GM12878 (cell line): ENCODE results near the gene ARHGEF10L. TPM values are rescaled to one million over a fixed set of nuclear protein-coding genes. Genes with fewer than 3 reads are reported as not detected.

Source experiments
- BRCA1 ChIP-seq: IDR thresholded peaks from 2 replicates; pipeline ENCODE4 v1.6.1; 2011; ENCODE audit warnings: low read depth, low read length, improper control_type of control experiment
- CHD4 ChIP-seq: fragments of 200-600 bp; sonication (generic); IDR thresholded peaks from 2 replicates; pipeline ENCODE4 v1.6.1; 2016; ENCODE audit warnings: mild to moderate bottlenecking
- ETV6 ChIP-seq, 2 experiments: fragments of 450-650 bp in 1 of 2; IDR thresholded peaks in 1 of 2; conservative IDR thresholded peaks in 1 of 2; 2 replicates each; pipeline ENCODE4 v1.6.1; 2014; ENCODE audit warnings: antibody characterized with exemption in 1 of 2, borderline replicate concordance in 1 of 2, low read depth in 1 of 2, mild to moderate bottlenecking in 1 of 2, moderate library complexity in 1 of 2
- EZH2 ChIP-seq: IDR thresholded peaks from 2 replicates; pipeline ENCODE4 v1.6.1; 2012; ENCODE audit warnings: low read depth, mild to moderate bottlenecking, control low read depth, inconsistent platforms, low read length, borderline replicate concordance; ENCODE audit not compliant: control insufficient read depth
- NKRF ChIP-seq: fragments of 450-650 bp; conservative IDR thresholded peaks from 2 replicates; pipeline ENCODE4 v1.6.1; 2017; ENCODE audit warnings: mild to moderate bottlenecking, moderate library complexity
- RCOR1 ChIP-seq: conservative IDR thresholded peaks from 2 replicates; pipeline ENCODE4 v1.6.1; 2012; ENCODE audit warnings: low read depth, low read length, improper control_type of control experiment
- ZNF217 ChIP-seq: fragments of 450-650 bp; IDR thresholded peaks from 2 replicates; pipeline ENCODE4 v1.6.1; 2017; ENCODE audit warnings: antibody characterized with exemption, mild to moderate bottlenecking
- ZZZ3 ChIP-seq: IDR thresholded peaks from 2 replicates; pipeline ENCODE4 v1.6.1; 2011; ENCODE audit warnings: low read depth; ENCODE audit not compliant: control insufficient read depth, insufficient read length
- polyA plus RNA-seq, 11 experiments: library from polyadenylated mRNA; depleted of rRNA in 4 of 11; unstranded in 6 of 11; stranded (reverse) in 5 of 11; fragments of >200 nt; fragmentation: Nextera tagmentation in 4 of 11; fragmentation: Illumina TruSeq in 1 of 11; extraction: Ambion mirVana in 4 of 11; extraction: Trizol in 1 of 11; gene quantifications; 1 replicate in 1 of 11; 2 replicates in 10 of 11; pipeline versions ENCODE4 v1.2.1 to v1.2.3, GENCODE V29; 2011 to 2016; ENCODE audit warnings: inconsistent platforms in 2 of 11, missing spikeins in 2 of 11, low read depth in 1 of 11
- total RNA-seq, 4 experiments: library from RNA; depleted of rRNA in 3 of 4; stranded (reverse); fragments of >200 nt in 3 of 4; fragmentation: Illumina TruSeq in 1 of 4; extraction: Trizol in 1 of 4; gene quantifications; 2 replicates each; pipeline versions ENCODE4 v1.2.1 to v1.2.3, GENCODE V29; 2013 to 2021
- TF ChIP-seq, protein P1 (sequence below): fragments of 450-650 bp; IDR thresholded peaks from 2 replicates; pipeline ENCODE4 v1.6.1; 2017; ENCODE audit warnings: mild to moderate bottlenecking, moderate library complexity
- TF ChIP-seq, protein P2 (sequence below): IDR thresholded peaks from 2 replicates; pipeline ENCODE4 v1.6.1; 2012; ENCODE audit warnings: low read depth, low read length, improper control_type of control experiment
- TF ChIP-seq, protein P3 (sequence below): IDR thresholded peaks from 2 replicates; pipeline ENCODE4 v1.6.1; 2012; ENCODE audit warnings: low read length, inconsistent platforms
- TF ChIP-seq, protein P4 (sequence below): fragments of 150-350 bp; IDR thresholded peaks from 2 replicates; pipeline ENCODE4 v1.6.1; 2016; ENCODE audit warnings: low read depth, low read length

The ARHGEF10L gene
- total and polyA plus RNA-seq, 10 of the 15 experiments (the other 5 are each of a cell fraction or from before 2014, with no cell fraction given), result 0.05 to 0.94 (median 0.28) TPM; not detected in 2

GRCh38 chr1:17615959-17616358, 76.5 kb downstream of the ARHGEF10L start (continued):
- TF ChIP-seq, protein P1, sequence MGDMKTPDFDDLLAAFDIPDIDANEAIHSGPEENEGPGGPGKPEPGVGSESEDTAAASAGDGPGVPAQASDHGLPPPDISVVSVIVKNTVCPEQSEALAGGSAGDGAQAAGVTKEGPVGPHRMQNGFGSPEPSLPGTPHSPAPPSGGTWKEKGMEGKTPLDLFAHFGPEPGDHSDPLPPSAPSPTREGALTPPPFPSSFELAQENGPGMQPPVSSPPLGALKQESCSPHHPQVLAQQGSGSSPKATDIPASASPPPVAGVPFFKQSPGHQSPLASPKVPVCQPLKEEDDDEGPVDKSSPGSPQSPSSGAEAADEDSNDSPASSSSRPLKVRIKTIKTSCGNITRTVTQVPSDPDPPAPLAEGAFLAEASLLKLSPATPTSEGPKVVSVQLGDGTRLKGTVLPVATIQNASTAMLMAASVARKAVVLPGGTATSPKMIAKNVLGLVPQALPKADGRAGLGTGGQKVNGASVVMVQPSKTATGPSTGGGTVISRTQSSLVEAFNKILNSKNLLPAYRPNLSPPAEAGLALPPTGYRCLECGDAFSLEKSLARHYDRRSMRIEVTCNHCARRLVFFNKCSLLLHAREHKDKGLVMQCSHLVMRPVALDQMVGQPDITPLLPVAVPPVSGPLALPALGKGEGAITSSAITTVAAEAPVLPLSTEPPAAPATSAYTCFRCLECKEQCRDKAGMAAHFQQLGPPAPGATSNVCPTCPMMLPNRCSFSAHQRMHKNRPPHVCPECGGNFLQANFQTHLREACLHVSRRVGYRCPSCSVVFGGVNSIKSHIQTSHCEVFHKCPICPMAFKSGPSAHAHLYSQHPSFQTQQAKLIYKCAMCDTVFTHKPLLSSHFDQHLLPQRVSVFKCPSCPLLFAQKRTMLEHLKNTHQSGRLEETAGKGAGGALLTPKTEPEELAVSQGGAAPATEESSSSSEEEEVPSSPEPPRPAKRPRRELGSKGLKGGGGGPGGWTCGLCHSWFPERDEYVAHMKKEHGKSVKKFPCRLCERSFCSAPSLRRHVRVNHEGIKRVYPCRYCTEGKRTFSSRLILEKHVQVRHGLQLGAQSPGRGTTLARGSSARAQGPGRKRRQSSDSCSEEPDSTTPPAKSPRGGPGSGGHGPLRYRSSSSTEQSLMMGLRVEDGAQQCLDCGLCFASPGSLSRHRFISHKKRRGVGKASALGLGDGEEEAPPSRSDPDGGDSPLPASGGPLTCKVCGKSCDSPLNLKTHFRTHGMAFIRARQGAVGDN, result no peak
- TF ChIP-seq EZH2 (no peak), ETV6 (conservative IDR thresholded peaks at IDR 0.05 in 1 of 2, IDR thresholded peaks at IDR 0.05 in 1 of 2; ENCODE audit: borderline replicate concordance in 1 of 2, low read depth in 1 of 2) (no peak), NKRF (no peak), BRCA1 (no peak), ZNF217 (no peak), ZZZ3 (no peak), CHD4 (no peak), RCOR1 (no peak)
- TF ChIP-seq, protein P2, sequence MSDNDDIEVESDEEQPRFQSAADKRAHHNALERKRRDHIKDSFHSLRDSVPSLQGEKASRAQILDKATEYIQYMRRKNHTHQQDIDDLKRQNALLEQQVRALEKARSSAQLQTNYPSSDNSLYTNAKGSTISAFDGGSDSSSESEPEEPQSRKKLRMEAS, result no peak
- TF ChIP-seq, protein P3, sequence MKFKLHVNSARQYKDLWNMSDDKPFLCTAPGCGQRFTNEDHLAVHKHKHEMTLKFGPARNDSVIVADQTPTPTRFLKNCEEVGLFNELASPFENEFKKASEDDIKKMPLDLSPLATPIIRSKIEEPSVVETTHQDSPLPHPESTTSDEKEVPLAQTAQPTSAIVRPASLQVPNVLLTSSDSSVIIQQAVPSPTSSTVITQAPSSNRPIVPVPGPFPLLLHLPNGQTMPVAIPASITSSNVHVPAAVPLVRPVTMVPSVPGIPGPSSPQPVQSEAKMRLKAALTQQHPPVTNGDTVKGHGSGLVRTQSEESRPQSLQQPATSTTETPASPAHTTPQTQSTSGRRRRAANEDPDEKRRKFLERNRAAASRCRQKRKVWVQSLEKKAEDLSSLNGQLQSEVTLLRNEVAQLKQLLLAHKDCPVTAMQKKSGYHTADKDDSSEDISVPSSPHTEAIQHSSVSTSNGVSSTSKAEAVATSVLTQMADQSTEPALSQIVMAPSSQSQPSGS, result no peak
- TF ChIP-seq, protein P4, sequence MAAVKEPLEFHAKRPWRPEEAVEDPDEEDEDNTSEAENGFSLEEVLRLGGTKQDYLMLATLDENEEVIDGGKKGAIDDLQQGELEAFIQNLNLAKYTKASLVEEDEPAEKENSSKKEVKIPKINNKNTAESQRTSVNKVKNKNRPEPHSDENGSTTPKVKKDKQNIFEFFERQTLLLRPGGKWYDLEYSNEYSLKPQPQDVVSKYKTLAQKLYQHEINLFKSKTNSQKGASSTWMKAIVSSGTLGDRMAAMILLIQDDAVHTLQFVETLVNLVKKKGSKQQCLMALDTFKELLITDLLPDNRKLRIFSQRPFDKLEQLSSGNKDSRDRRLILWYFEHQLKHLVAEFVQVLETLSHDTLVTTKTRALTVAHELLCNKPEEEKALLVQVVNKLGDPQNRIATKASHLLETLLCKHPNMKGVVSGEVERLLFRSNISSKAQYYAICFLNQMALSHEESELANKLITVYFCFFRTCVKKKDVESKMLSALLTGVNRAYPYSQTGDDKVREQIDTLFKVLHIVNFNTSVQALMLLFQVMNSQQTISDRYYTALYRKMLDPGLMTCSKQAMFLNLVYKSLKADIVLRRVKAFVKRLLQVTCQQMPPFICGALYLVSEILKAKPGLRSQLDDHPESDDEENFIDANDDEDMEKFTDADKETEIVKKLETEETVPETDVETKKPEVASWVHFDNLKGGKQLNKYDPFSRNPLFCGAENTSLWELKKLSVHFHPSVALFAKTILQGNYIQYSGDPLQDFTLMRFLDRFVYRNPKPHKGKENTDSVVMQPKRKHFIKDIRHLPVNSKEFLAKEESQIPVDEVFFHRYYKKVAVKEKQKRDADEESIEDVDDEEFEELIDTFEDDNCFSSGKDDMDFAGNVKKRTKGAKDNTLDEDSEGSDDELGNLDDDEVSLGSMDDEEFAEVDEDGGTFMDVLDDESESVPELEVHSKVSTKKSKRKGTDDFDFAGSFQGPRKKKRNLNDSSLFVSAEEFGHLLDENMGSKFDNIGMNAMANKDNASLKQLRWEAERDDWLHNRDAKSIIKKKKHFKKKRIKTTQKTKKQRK, result no peak
